Inferior parietal cortex (tissue), 1 donor: ENCODE data around the gene RCC2.
"Not testable (repeated sequence)": the region's sequence is repeated elsewhere in the genome, so short reads cannot be mapped to it uniquely, and the experiment has no call there.

Source experiments
- DNase-seq: peaks from one replicate; pipeline ENCODE4 v3.0.0-alpha.2; 2016; ENCODE audit errors: extremely low spot score

The RCC2 gene

GRCh38 chr1:17439250-17440073 is at the start of gene RCC2:
Gene RCC2, minus strand, starts transcription at chr1:17439677. Its CDS starts 1,163 bp downstream, at chr1:17438514.
- peak; percentile 67 for DNase-seq

- DNase-seq, result no peak
These were observed 46.8 kb upstream of the RCC2 start for GRCh38 chr1:17486242-17486641.

GRCh38 chr1:17485281-17485680 is 45.8 kb upstream of the RCC2 start:
- DNase-seq, result no peak

GRCh38 chr1:17481981-17482380 is 42.5 kb upstream of the RCC2 start:
- DNase-seq, result not testable (repeated sequence)

- no peak for DNase-seq
These were observed 41.4 kb upstream of the RCC2 start for GRCh38 chr1:17480846-17481245.

GRCh38 chr1:17475752-17476151 is 36.3 kb upstream of the RCC2 start:
- no peak for DNase-seq

GRCh38 chr1:17474836-17475555 is 35.5 kb upstream of the RCC2 start:
- DNase-seq, result not testable (repeated sequence)

GRCh38 chr1:17472814-17473213 is 33.3 kb upstream of the RCC2 start:
- no peak for DNase-seq

GRCh38 chr1:17471393-17471792 is 31.9 kb upstream of the RCC2 start:
- no peak for DNase-seq

GRCh38 chr1:17470021-17470799 is 30.7 kb upstream of the RCC2 start:
- no peak for DNase-seq

- not testable (repeated sequence) for DNase-seq
These were observed 29.1 kb upstream of the RCC2 start for GRCh38 chr1:17468357-17469265.

- DNase-seq, result no peak
These were observed 26.9 kb upstream of the RCC2 start for GRCh38 chr1:17466359-17466758.

GRCh38 chr1:17465228-17465627 is 25.8 kb upstream of the RCC2 start:
- DNase-seq, result no peak

- DNase-seq, result no peak
These were observed 24.5 kb upstream of the RCC2 start for GRCh38 chr1:17463991-17464390.

GRCh38 chr1:17462669-17463068 is 23.2 kb upstream of the RCC2 start:
- no peak for DNase-seq

- no peak for DNase-seq
These were observed 20.7 kb upstream of the RCC2 start for GRCh38 chr1:17460219-17460618.

GRCh38 chr1:17458794-17459193 is 19.3 kb upstream of the RCC2 start:
- no peak for DNase-seq

GRCh38 chr1:17452686-17453085 is 13.2 kb upstream of the RCC2 start:
- no peak for DNase-seq

GRCh38 chr1:17452203-17452602 is 12.7 kb upstream of the RCC2 start:
- DNase-seq, result not testable (repeated sequence)

- no peak for DNase-seq
These were observed 12.3 kb upstream of the RCC2 start for GRCh38 chr1:17451731-17452130.

GRCh38 chr1:17447501-17447992 is 8.1 kb upstream of the RCC2 start:
- DNase-seq, result no peak
